Stomach (tissue), 9 donors: Measurements from ENCODE around the gene SEC11A. TPM values are rescaled to one million over a fixed set of nuclear protein-coding genes. Genes with fewer than 3 reads are reported as not detected.
A peak's percentile ranks its signal among the peaks of the same experiment; 100 is the strongest.

Experiments used
- DNase-seq, 2 donors: peaks; one replicate each; pipeline versions ENCODE4 v3.0.0 to v3.0.0-alpha.2; 2013 to 2019
- H3K27ac ChIP-seq, 5 donors: fragments of 200-600 bp in 4 of 5; sonication (generic) in 4 of 5; one replicate each; pipeline ENCODE4 v1.5.1; 2013 to 2019; ENCODE audit warnings: mild to moderate bottlenecking in 1 of 5, moderate library complexity in 1 of 5
- H3K27me3 ChIP-seq, 3 donors: fragments of 200-600 bp; sonication (generic); one replicate each; pipeline ENCODE4 v1.5.1; 2017 to 2019; ENCODE audit warnings: mixed run types in 1 of 3
- H3K36me3 ChIP-seq, 4 donors: fragments of 200-600 bp; sonication (generic); 1 replicate in 3 of 4; 2 replicates in 1 of 4; pipeline ENCODE4 v1.5.1; 2016 to 2019
- H3K4me1 ChIP-seq, 4 donors: fragments of 200-600 bp; sonication (generic); one replicate each; pipeline ENCODE4 v1.5.1; 2016 to 2019
- H3K4me3 ChIP-seq, 4 donors: fragments of 200-600 bp; sonication (generic) in 3 of 4; one replicate each; pipeline ENCODE4 v1.5.1; 2016 to 2019; ENCODE audit warnings: mild to moderate bottlenecking in 1 of 4
- H3K9me3 ChIP-seq, 4 donors: fragments of 200-600 bp; sonication (generic); one replicate each; pipeline ENCODE4 v1.5.1; 2016 to 2019
- CTCF ChIP-seq, 7 experiments: fragments of 450-650 bp in 4 of 7; fragments of 200-600 bp in 3 of 7; sonication (generic) in 3 of 7; IDR thresholded peaks; one replicate each; pipeline ENCODE4 v1.5.1; 2016 to 2019; ENCODE audit warnings: antibody characterized with exemption in 7 of 7, control low read depth in 2 of 7, mild to moderate bottlenecking in 1 of 7
- EP300 ChIP-seq: sonication (generic); formaldehyde crosslinking; IDR thresholded peaks from one replicate; pipeline ENCODE4 v1.6.1; 2017; ENCODE audit warnings: antibody characterized with exemption
- POLR2A ChIP-seq, 4 donors: fragments of 450-650 bp; IDR thresholded peaks; one replicate each; pipeline ENCODE4 v1.6.1; 2016; ENCODE audit warnings: antibody characterized with exemption in 4 of 4, control low read depth in 2 of 4, mild to moderate bottlenecking in 1 of 4, moderate library complexity in 1 of 4
- POLR2AphosphoS5 ChIP-seq, 3 donors: sonication (generic); formaldehyde crosslinking; IDR thresholded peaks; one replicate each; pipeline ENCODE4 v1.6.1; 2016; ENCODE audit warnings: antibody characterized with exemption in 3 of 3
- WGBS, 5 donors: extraction: QIAGEN DNeasy Blood & Tissue Kit in 3 of 5; methylation state at CpG; one replicate each; pipeline versions ENCODE4 v1.1.5 to v1.1.7; 2013 to 2018; 5-methylcytosine and 5-hydroxymethylcytosine counted together
- intact Hi-C: fragments of 100-400 bp; cut with DNase I; formaldehyde crosslinking; loops from one replicate; pipeline ENCODE4 v1.15.1; 2023; ENCODE audit warnings: low total_unique reads
- polyA plus RNA-seq, 3 donors: library from polyadenylated mRNA; stranded (reverse); fragments of 200-250 nt; gene quantifications; one replicate each; pipeline ENCODE4 v1.2.3, GENCODE V29; 2013
- total RNA-seq, 5 donors: library from RNA; depleted of rRNA; stranded (reverse); fragments of >200 nt; gene quantifications; one replicate each; pipeline versions ENCODE4 v1.1.0 to v1.2.3, GENCODE V29; 2014 to 2016
- donor health status: healthy with polysubstance abuse.
- donor health status: Bipolar disorder and iron deficiency.
- donor health status: healthy.

The SEC11A gene
- total and polyA plus RNA-seq, 8 donors: 24.3 to 186 (median 101) TPM

- DNase-seq: no peak
- intact Hi-C loops: no loop called here
- no peaks in the 10 kb centered on the region for H3K9me3 ChIP-seq
- H3K4me1 ChIP-seq: peaks cover 19 to 38% (median 31%) of the 10 kb centered on the region in 4 donors
- H3K27ac ChIP-seq: peak overlapping the region in 4 of 5 donors; percentile 94 to 97 (median 95)
- H3K36me3 ChIP-seq: peaks cover 11 to 17% (median 14%) of the 10 kb centered on the region in 4 donors
- H3K4me3 ChIP-seq: peak overlapping the region; percentile 70 to 95 (median 81)
- no peaks in the 10 kb centered on the region for H3K27me3 ChIP-seq
- TF ChIP-seq POLR2AphosphoS5 (IDR thresholded peaks at IDR 0.05) (no peak), CTCF (IDR thresholded peaks at IDR 0.05) (no peak), POLR2A (IDR thresholded peaks at IDR 0.05) (no peak), EP300 (no peak)
- WGBS, 5 donors: 29 to 45% (median 33%) methylated on average over 3 of the region's 3 CpGs
Observed at GRCh38 chr15:84714821-84715220, 1.1 kb downstream of the SEC11A start.

GRCh38 chr15:84714372-84714771 is 1.6 kb downstream of the SEC11A start:
- intact Hi-C loops: no loop called here
- 51 to 74% (median 54%) methylated on average over 5 of the region's 5 CpGs for WGBS, 5 donors
- TF ChIP-seq EP300 (no peak), CTCF (IDR thresholded peaks at IDR 0.05) (no peak), POLR2AphosphoS5 (IDR thresholded peaks at IDR 0.05) (no peak), POLR2A (IDR thresholded peaks at IDR 0.05) (no peak)
- no peaks in the 10 kb centered on the region for H3K9me3 ChIP-seq
- H3K4me1 ChIP-seq: peaks cover 19 to 38% (median 31%) of the 10 kb centered on the region in 4 donors
- no peaks in the 10 kb centered on the region for H3K27me3 ChIP-seq
- DNase-seq: no peak
- peak overlapping the region in 2 of 4 donors; percentile 70 to 87 for H3K4me3 ChIP-seq
- no peak overlapping the region for H3K27ac ChIP-seq
- peaks cover 11 to 22% (median 19%) of the 10 kb centered on the region in 4 donors for H3K36me3 ChIP-seq

GRCh38 chr15:84703808-84704207 is 12.1 kb downstream of the SEC11A start:
- TF ChIP-seq POLR2A (IDR thresholded peaks at IDR 0.05): no peak
- TF ChIP-seq POLR2AphosphoS5 (IDR thresholded peaks at IDR 0.05): no peak
- TF ChIP-seq EP300: no peak
- no peak for TF ChIP-seq CTCF (IDR thresholded peaks at IDR 0.05)
- H3K36me3 ChIP-seq: peaks cover 0 to 4% (median 0%) of the 10 kb centered on the region in 4 donors
- no peaks in the 10 kb centered on the region for H3K9me3 ChIP-seq
- peaks cover 13 to 62% (median 29%) of the 10 kb centered on the region in 4 donors for H3K4me1 ChIP-seq
- H3K27ac ChIP-seq: peak overlapping the region in 1 of 5 donors; percentile 17
- H3K4me3 ChIP-seq: no peak overlapping the region
- WGBS, 5 donors: 89 to 95% (median 90%) methylated on average over 5 of the region's 5 CpGs
- H3K27me3 ChIP-seq: no peaks in the 10 kb centered on the region
- intact Hi-C loops: no loop called here
- no peak for DNase-seq

GRCh38 chr15:84702961-84703482 is 12.9 kb downstream of the SEC11A start:
- H3K27ac ChIP-seq: peak overlapping the region in 2 of 5 donors; percentile 17 to 46
- H3K27me3 ChIP-seq: no peaks in the 10 kb centered on the region
- intact Hi-C loops: no loop called here
- no peaks in the 10 kb centered on the region for H3K9me3 ChIP-seq
- TF ChIP-seq POLR2AphosphoS5 (IDR thresholded peaks at IDR 0.05) (peak in 1 of 3 donors; percentile 53), EP300 (no peak)
- H3K4me1 ChIP-seq: peaks cover 13 to 68% (median 35%) of the 10 kb centered on the region in 4 donors
- H3K4me3 ChIP-seq: no peak overlapping the region
- DNase-seq: peak; percentile 36 to 65
- 26 to 52% (median 35%) methylated on average over 4 of the region's 4 CpGs for WGBS, 5 donors
- no peaks in the 10 kb centered on the region for H3K36me3 ChIP-seq

- Histone ChIP-seq H3K27ac (no peak overlapping the region), H3K4me1 (peaks cover 13 to 66% (median 45%) of the 10 kb centered on the region in 4 donors), H3K4me3 (no peak overlapping the region), H3K36me3 (no peaks in the 10 kb centered on the region), H3K27me3 (no peaks in the 10 kb centered on the region), H3K9me3 (no peaks in the 10 kb centered on the region)
- DNase-seq: no peak
- 85 to 92% (median 88%) methylated on average over 8 of the region's 8 CpGs for WGBS, 5 donors
- no peak for TF ChIP-seq CTCF (IDR thresholded peaks at IDR 0.05)
- intact Hi-C loops: no loop called here
Observed at GRCh38 chr15:84699538-84700191, 16.3 kb downstream of the SEC11A start.
